G401.6 (cell line): ENCODE results near the gene SLC25A5.

Experiments
- FAIRE-seq: peaks from 2 replicates; lab custom pipeline; 2012; peaks lifted over from hg19 to GRCh38; lab: Jason Lieb, UNC

Gene SLC25A5

GRCh38 chrX:119505945-119506344 is 37.7 kb downstream of the SLC25A5 start:
- FAIRE-seq = no peak

DNA sequence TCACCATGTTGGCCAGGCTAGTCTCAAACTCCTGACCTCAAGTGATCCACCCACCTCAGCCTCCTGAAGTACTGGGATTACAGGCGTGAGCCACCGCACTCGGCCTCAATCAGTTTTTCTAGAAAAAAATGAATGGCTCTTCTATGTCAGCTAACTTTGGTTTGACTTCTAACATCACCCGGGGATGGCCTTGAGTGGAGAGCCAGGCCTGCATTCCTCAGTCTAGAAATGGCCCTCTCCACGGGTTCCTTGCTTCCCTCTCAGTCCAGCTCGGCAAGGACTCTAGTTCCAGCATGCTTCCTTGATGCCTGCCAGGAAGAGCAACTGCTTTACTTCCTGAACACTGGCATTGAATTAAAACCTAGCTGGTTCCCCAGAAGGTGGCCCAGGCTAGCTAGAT is 39.0 kb downstream of the SLC25A5 start:
- no peak for FAIRE-seq

GRCh38 chrX:119512146-119512800 is 44.0 kb downstream of the SLC25A5 start:
- peak; percentile 93 for FAIRE-seq

DNA sequence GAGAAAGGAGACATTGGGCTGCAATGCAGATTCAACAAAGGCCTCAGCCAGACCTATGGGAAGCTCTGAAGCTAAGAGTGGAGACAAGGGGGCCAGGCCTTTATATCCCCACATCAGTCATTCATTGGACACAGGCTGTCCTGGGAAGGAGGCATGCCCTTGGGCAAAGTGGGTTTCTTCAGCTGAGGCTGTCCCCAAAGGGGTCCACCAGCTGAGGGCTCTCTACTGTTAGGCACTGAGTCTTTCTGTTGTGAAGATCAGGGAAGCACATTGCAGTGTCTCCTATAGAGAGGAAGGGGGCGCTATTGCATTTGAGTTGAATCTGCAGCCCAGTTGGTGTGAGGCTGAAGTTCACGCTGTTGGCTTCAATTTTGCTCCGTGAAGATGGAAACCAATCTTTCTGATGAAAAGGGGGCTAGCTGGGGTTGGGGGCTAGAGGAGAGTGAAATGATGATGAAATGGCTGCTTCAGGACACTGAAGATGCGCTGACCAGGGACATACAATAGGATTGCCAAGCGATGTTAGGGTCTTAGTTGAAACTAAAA is 48.0 kb downstream of the SLC25A5 start:
- peak; percentile 90 for FAIRE-seq

GRCh38 chrX:119518371-119518770 is 50.1 kb downstream of the SLC25A5 start:
- no peak for FAIRE-seq
